ENCODE data around the gene MOBP. TPM values are rescaled to one million over a fixed set of nuclear protein-coding genes. Genes with fewer than 3 reads are reported as not detected.

Gene MOBP
- total and polyA plus RNA-seq, 2 experiments from 2014 or later, result not detected

DNA sequence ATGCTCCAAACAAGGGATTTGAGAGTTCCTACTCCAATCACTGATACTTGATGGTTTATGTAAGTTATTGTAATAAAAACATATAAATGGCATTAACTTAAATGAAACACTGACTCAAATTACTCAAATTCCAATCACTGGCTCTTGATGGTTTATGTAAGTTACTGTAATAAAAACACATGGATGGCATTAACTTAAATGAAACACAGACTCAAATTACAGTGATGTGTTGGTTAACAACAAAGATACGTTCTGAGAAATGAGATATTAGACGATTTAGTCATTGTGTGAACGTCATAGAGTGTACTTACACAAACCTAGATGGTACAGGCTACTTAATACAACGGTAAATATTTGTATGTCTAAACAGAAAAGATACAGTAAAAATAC is 6.6 kb downstream of the MOBP start:
- Histone ChIP-seq H3K9me2 (ENCODE audit: insufficient read depth) (peaks cover 4% of the 10 kb centered on the region), H3K79me2 (replicated peaks; ENCODE audit: insufficient read depth) (no peaks in the 10 kb centered on the region), H3K36me3 (ENCODE audit: insufficient read depth) (no peaks in the 10 kb centered on the region), H3K4me1 (ENCODE audit: insufficient read depth) (peaks cover 11% of the 10 kb centered on the region; the same call in 1 of the 2 replicates), H2AFZ (no peak overlapping the region), H3K27ac (ENCODE audit: low read depth) (no peak overlapping the region), H3F3A (replicated peaks; ENCODE audit: low read depth) (no peaks in the 10 kb centered on the region), H3K27me3 (ENCODE audit: insufficient read depth) (no peaks in the 10 kb centered on the region), H4K20me1 (replicated peaks; ENCODE audit: insufficient read depth) (no peaks in the 10 kb centered on the region), H3K4me2 (no peak overlapping the region), H3K4me3 (no peak overlapping the region)
- H3K27ac Mint-ChIP-seq, result no peak overlapping the region
- DNase-seq (ENCODE audit: low spot score) (no peak), ATAC-seq (no peak)
- TF ChIP-seq EZH2phosphoT487 (IDR thresholded peaks at IDR 0.05; ENCODE audit: unreplicated experiment) (no peak), NANOG (IDR thresholded peaks at IDR 0.05; ENCODE audit: borderline replicate concordance) (no peak), POLR2AphosphoS5 (IDR thresholded peaks at IDR 0.05; ENCODE audit: low read depth) (no peak), EZH2 (IDR thresholded peaks at IDR 0.05; ENCODE audit: low read depth, unreplicated experiment) (no peak), ZNF331 (CRISPR knock-in tag; IDR thresholded peaks at IDR 0.05; ENCODE audit: low read depth) (no peak), STAT1 (IDR thresholded peaks at IDR 0.05; ENCODE audit: unreplicated experiment) (no peak), CREB1 (CRISPR knock-in tag; IDR thresholded peaks at IDR 0.05; ENCODE audit: low read depth) (no peak)
- TF ChIP-seq, protein P1, sequence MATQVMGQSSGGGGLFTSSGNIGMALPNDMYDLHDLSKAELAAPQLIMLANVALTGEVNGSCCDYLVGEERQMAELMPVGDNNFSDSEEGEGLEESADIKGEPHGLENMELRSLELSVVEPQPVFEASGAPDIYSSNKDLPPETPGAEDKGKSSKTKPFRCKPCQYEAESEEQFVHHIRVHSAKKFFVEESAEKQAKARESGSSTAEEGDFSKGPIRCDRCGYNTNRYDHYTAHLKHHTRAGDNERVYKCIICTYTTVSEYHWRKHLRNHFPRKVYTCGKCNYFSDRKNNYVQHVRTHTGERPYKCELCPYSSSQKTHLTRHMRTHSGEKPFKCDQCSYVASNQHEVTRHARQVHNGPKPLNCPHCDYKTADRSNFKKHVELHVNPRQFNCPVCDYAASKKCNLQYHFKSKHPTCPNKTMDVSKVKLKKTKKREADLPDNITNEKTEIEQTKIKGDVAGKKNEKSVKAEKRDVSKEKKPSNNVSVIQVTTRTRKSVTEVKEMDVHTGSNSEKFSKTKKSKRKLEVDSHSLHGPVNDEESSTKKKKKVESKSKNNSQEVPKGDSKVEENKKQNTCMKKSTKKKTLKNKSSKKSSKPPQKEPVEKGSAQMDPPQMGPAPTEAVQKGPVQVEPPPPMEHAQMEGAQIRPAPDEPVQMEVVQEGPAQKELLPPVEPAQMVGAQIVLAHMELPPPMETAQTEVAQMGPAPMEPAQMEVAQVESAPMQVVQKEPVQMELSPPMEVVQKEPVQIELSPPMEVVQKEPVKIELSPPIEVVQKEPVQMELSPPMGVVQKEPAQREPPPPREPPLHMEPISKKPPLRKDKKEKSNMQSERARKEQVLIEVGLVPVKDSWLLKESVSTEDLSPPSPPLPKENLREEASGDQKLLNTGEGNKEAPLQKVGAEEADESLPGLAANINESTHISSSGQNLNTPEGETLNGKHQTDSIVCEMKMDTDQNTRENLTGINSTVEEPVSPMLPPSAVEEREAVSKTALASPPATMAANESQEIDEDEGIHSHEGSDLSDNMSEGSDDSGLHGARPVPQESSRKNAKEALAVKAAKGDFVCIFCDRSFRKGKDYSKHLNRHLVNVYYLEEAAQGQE (IDR thresholded peaks at IDR 0.05; ENCODE audit: unreplicated experiment), result no peak
- TF ChIP-seq, protein P2, sequence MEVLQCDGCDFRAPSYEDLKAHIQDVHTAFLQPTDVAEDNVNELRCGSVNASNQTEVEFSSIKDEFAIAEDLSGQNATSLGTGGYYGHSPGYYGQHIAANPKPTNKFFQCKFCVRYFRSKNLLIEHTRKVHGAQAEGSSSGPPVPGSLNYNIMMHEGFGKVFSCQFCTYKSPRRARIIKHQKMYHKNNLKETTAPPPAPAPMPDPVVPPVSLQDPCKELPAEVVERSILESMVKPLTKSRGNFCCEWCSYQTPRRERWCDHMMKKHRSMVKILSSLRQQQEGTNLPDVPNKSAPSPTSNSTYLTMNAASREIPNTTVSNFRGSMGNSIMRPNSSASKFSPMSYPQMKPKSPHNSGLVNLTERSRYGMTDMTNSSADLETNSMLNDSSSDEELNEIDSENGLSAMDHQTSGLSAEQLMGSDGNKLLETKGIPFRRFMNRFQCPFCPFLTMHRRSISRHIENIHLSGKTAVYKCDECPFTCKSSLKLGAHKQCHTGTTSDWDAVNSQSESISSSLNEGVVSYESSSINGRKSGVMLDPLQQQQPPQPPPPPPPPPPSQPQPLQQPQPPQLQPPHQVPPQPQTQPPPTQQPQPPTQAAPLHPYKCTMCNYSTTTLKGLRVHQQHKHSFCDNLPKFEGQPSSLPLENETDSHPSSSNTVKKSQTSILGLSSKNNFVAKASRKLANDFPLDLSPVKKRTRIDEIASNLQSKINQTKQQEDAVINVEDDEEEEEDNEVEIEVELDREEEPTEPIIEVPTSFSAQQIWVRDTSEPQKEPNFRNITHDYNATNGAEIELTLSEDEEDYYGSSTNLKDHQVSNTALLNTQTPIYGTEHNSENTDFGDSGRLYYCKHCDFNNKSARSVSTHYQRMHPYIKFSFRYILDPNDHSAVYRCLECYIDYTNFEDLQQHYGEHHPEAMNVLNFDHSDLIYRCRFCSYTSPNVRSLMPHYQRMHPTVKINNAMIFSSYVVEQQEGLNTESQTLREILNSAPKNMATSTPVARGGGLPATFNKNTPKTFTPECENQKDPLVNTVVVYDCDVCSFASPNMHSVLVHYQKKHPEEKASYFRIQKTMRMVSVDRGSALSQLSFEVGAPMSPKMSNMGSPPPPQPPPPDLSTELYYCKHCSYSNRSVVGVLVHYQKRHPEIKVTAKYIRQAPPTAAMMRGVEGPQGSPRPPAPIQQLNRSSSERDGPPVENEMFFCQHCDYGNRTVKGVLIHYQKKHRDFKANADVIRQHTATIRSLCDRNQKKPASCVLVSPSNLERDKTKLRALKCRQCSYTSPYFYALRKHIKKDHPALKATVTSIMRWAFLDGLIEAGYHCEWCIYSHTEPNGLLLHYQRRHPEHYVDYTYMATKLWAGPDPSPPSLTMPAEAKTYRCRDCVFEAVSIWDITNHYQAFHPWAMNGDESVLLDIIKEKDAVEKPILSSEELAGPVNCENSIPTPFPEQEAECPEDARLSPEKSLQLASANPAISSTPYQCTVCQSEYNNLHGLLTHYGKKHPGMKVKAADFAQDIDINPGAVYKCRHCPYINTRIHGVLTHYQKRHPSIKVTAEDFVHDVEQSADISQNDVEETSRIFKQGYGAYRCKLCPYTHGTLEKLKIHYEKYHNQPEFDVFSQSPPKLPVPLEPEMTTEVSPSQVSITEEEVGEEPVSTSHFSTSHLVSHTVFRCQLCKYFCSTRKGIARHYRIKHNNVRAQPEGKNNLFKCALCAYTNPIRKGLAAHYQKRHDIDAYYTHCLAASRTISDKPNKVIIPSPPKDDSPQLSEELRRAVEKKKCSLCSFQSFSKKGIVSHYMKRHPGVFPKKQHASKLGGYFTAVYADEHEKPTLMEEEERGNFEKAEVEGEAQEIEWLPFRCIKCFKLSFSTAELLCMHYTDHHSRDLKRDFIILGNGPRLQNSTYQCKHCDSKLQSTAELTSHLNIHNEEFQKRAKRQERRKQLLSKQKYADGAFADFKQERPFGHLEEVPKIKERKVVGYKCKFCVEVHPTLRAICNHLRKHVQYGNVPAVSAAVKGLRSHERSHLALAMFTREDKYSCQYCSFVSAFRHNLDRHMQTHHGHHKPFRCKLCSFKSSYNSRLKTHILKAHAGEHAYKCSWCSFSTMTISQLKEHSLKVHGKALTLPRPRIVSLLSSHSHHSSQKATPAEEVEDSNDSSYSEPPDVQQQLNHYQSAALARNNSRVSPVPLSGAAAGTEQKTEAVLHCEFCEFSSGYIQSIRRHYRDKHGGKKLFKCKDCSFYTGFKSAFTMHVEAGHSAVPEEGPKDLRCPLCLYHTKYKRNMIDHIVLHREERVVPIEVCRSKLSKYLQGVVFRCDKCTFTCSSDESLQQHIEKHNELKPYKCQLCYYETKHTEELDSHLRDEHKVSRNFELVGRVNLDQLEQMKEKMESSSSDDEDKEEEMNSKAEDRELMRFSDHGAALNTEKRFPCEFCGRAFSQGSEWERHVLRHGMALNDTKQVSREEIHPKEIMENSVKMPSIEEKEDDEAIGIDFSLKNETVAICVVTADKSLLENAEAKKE (CRISPR knock-in tag; IDR thresholded peaks at IDR 0.05), result no peak
- TF ChIP-seq, protein P3, sequence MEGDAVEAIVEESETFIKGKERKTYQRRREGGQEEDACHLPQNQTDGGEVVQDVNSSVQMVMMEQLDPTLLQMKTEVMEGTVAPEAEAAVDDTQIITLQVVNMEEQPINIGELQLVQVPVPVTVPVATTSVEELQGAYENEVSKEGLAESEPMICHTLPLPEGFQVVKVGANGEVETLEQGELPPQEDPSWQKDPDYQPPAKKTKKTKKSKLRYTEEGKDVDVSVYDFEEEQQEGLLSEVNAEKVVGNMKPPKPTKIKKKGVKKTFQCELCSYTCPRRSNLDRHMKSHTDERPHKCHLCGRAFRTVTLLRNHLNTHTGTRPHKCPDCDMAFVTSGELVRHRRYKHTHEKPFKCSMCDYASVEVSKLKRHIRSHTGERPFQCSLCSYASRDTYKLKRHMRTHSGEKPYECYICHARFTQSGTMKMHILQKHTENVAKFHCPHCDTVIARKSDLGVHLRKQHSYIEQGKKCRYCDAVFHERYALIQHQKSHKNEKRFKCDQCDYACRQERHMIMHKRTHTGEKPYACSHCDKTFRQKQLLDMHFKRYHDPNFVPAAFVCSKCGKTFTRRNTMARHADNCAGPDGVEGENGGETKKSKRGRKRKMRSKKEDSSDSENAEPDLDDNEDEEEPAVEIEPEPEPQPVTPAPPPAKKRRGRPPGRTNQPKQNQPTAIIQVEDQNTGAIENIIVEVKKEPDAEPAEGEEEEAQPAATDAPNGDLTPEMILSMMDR (conservative IDR thresholded peaks at IDR 0.05; ENCODE audit: low read depth in 2 of 2), result no peak
- no peak overlapping the region for H3K4me3 Mint-ChIP-seq
- peaks cover 8% of the 10 kb centered on the region for H3K27me3 Mint-ChIP-seq (ENCODE audit: insufficient read depth, low read depth, poor library complexity)
- H3K4me1 Mint-ChIP-seq, result peaks cover 11% of the 10 kb centered on the region
- H3K36me3 Mint-ChIP-seq (ENCODE audit: low read depth), result peaks cover 8% of the 10 kb centered on the region; the same call in 1 of the 3 replicates
- H3K9me3 Mint-ChIP-seq, result peaks cover 14% of the 10 kb centered on the region
